NB4 (cell line): ENCODE data around the gene HIVEP2.

Experiments
- CTCF ChIP-seq: IDR thresholded peaks from one replicate; pipeline ENCODE4 v1.5.1; 2012; ENCODE audit warnings: low read depth, low read length
- MYC ChIP-seq: IDR thresholded peaks from 2 replicates; pipeline ENCODE4 v1.6.1; 2011; ENCODE audit warnings: low read depth, low read length
- POLR2A ChIP-seq: IDR thresholded peaks from 2 replicates; pipeline ENCODE4 v1.6.1; 2011; ENCODE audit warnings: mild to moderate bottlenecking; ENCODE audit not compliant: insufficient read length; ENCODE audit errors: extremely low read depth
- TF ChIP-seq, protein P1 (sequence below): IDR thresholded peaks from 2 replicates; pipeline ENCODE4 v1.6.1; 2011; ENCODE audit warnings: low read depth, low read length

GRCh38 chr6:142943711-142944123, 1.3 kb downstream of the HIVEP2 start:
- TF ChIP-seq CTCF, result no peak
- no peak for TF ChIP-seq POLR2A
- TF ChIP-seq, protein P1, sequence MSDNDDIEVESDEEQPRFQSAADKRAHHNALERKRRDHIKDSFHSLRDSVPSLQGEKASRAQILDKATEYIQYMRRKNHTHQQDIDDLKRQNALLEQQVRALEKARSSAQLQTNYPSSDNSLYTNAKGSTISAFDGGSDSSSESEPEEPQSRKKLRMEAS, result no peak
- TF ChIP-seq MYC, result no peak
